ENCODE data around the gene SAMD14. TPM values are rescaled to one million over a fixed set of nuclear protein-coding genes. Genes with fewer than 3 reads are reported as not detected.

SAMD14 gene
- total and polyA plus RNA-seq, 2 experiments from 2014 or later = 0.70 to 4.7 TPM

DNA sequence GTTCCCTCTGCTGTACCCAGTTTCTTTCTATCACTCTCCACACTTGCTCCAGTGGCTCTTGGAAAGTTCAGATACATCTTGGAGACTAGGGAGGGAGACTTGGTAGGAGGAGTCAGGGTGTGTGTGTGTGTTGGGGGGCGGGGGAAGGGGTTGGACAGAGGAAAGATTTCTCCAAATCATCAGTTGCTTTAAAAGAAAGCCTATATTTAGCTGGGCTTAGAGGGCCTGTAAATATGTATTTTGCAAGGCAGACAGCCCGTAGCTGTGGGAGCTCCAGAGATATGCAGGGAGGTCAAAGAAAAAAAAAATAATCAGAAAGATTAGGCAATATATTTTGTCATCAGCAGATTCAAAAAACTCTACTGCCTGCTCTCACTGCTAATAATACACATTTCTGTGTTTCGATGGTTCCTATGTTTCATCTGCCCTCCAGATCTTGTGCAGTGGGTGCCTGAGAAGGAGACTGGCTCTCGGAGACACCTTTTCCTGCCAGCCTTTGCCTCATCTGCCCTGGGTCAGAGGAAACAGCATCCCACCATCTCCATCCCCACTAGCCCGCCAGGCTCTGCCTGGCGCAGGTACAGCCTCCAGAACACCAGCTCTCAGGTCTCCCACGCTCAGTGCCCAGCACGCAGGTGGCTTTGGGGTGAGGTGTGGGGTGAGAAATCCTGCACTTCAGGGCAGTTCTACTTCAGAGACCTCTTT, 25.3 kb upstream of the SAMD14 start:
- H3F3A ChIP-seq (replicated peaks; ENCODE audit: low read depth) = peaks cover 5% of the 10 kb centered on the region; the same call in 1 of the 2 replicates
- no peak overlapping the region for H3K4me2 ChIP-seq
- H3K36me3 ChIP-seq (ENCODE audit: insufficient read depth) = no peaks in the 10 kb centered on the region
- peaks cover 14% of the 10 kb centered on the region for H3K27me3 Mint-ChIP-seq (ENCODE audit: insufficient read depth, low read depth, poor library complexity)
- no peaks in the 10 kb centered on the region; the same call in 2 of the 3 replicates for H3K9me3 Mint-ChIP-seq
- H3K27ac Mint-ChIP-seq = no peak overlapping the region
- DNase-seq (ENCODE audit: low spot score) (no peak), ATAC-seq (no peak)
- peaks cover 18% of the 10 kb centered on the region for H3K4me1 Mint-ChIP-seq
- no peaks in the 10 kb centered on the region for H3K9me2 ChIP-seq (ENCODE audit: insufficient read depth)
- H3K27ac ChIP-seq (ENCODE audit: low read depth) = no peak overlapping the region
- TF ChIP-seq, protein P1, sequence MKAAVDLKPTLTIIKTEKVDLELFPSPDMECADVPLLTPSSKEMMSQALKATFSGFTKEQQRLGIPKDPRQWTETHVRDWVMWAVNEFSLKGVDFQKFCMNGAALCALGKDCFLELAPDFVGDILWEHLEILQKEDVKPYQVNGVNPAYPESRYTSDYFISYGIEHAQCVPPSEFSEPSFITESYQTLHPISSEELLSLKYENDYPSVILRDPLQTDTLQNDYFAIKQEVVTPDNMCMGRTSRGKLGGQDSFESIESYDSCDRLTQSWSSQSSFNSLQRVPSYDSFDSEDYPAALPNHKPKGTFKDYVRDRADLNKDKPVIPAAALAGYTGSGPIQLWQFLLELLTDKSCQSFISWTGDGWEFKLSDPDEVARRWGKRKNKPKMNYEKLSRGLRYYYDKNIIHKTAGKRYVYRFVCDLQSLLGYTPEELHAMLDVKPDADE (IDR thresholded peaks at IDR 0.05) = no peak
- no peak for TF ChIP-seq NANOG (IDR thresholded peaks at IDR 0.05; ENCODE audit: borderline replicate concordance)
- TF ChIP-seq ZNF462 (CRISPR knock-in tag; IDR thresholded peaks at IDR 0.05) = no peak
- TF ChIP-seq CTCF (conservative IDR thresholded peaks at IDR 0.05; ENCODE audit: low read depth in 2 of 2) = no peak
- no peak for TF ChIP-seq POLR2AphosphoS5 (IDR thresholded peaks at IDR 0.05; ENCODE audit: low read depth)
- no peak for TF ChIP-seq CREB1 (CRISPR knock-in tag; IDR thresholded peaks at IDR 0.05; ENCODE audit: low read depth)
- TF ChIP-seq EZH2 (IDR thresholded peaks at IDR 0.05; ENCODE audit: low read depth, unreplicated experiment) = no peak
- TF ChIP-seq ZNF114 (CRISPR knock-in tag; IDR thresholded peaks at IDR 0.05) = no peak
- no peak for TF ChIP-seq EZH2phosphoT487 (IDR thresholded peaks at IDR 0.05; ENCODE audit: unreplicated experiment)
- TF ChIP-seq JUNB (IDR thresholded peaks at IDR 0.05; ENCODE audit: unreplicated experiment) = no peak
- TF ChIP-seq, protein P2, sequence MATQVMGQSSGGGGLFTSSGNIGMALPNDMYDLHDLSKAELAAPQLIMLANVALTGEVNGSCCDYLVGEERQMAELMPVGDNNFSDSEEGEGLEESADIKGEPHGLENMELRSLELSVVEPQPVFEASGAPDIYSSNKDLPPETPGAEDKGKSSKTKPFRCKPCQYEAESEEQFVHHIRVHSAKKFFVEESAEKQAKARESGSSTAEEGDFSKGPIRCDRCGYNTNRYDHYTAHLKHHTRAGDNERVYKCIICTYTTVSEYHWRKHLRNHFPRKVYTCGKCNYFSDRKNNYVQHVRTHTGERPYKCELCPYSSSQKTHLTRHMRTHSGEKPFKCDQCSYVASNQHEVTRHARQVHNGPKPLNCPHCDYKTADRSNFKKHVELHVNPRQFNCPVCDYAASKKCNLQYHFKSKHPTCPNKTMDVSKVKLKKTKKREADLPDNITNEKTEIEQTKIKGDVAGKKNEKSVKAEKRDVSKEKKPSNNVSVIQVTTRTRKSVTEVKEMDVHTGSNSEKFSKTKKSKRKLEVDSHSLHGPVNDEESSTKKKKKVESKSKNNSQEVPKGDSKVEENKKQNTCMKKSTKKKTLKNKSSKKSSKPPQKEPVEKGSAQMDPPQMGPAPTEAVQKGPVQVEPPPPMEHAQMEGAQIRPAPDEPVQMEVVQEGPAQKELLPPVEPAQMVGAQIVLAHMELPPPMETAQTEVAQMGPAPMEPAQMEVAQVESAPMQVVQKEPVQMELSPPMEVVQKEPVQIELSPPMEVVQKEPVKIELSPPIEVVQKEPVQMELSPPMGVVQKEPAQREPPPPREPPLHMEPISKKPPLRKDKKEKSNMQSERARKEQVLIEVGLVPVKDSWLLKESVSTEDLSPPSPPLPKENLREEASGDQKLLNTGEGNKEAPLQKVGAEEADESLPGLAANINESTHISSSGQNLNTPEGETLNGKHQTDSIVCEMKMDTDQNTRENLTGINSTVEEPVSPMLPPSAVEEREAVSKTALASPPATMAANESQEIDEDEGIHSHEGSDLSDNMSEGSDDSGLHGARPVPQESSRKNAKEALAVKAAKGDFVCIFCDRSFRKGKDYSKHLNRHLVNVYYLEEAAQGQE (IDR thresholded peaks at IDR 0.05; ENCODE audit: unreplicated experiment) = no peak
- TF ChIP-seq ZNF331 (CRISPR knock-in tag; IDR thresholded peaks at IDR 0.05; ENCODE audit: low read depth) = no peak
- no peak for TF ChIP-seq STAT1 (IDR thresholded peaks at IDR 0.05; ENCODE audit: unreplicated experiment)
- H2AFZ ChIP-seq = no peak overlapping the region
- H3K4me3 Mint-ChIP-seq = no peak overlapping the region
- no peaks in the 10 kb centered on the region for H3K36me3 Mint-ChIP-seq (ENCODE audit: low read depth)
- H3K27me3 ChIP-seq (ENCODE audit: insufficient read depth) = peaks cover 10% of the 10 kb centered on the region
- peaks cover 11% of the 10 kb centered on the region for H3K4me1 ChIP-seq (ENCODE audit: insufficient read depth)
- H3K4me3 ChIP-seq = no peak overlapping the region
- no peaks in the 10 kb centered on the region for H3K79me2 ChIP-seq (replicated peaks; ENCODE audit: insufficient read depth)
- H4K20me1 ChIP-seq (replicated peaks; ENCODE audit: insufficient read depth) = no peaks in the 10 kb centered on the region

Data from GM23338 (cell line).